ENCODE data around the gene PSMD12.

- TF ChIP-seq CTCF (IDR thresholded peaks at IDR 0.05) (no peak), POLR2AphosphoS5 (IDR thresholded peaks at IDR 0.05) (no peak), POLR2A (IDR thresholded peaks at IDR 0.05) (no peak)
Measured at GRCh38 chr17:67413388-67413787, 47.0 kb upstream of the PSMD12 start.

Data from prostate gland (tissue), 2 donors.